ENCODE measurements around the gene MAGI2.

Gene MAGI2

GRCh38 chr7:79298145-79298760 lies 155.2 kb downstream of the MAGI2 start:
- no peak for DNase-seq

- DNase-seq: no peak
Measured at GRCh38 chr7:79296553-79297320, 156.7 kb downstream of the MAGI2 start.

GRCh38 chr7:79293655-79294142 lies 159.8 kb downstream of the MAGI2 start:
- no peak for DNase-seq

- no peak for DNase-seq
Measured at GRCh38 chr7:79292834-79293233, 160.6 kb downstream of the MAGI2 start.

GRCh38 chr7:79291498-79291865 lies 162.0 kb downstream of the MAGI2 start:
- no peak for DNase-seq

- no peak for DNase-seq
Measured at GRCh38 chr7:79290841-79291497, 162.5 kb downstream of the MAGI2 start.

GRCh38 chr7:79290398-79290797 lies 163.1 kb downstream of the MAGI2 start:
- DNase-seq: no peak

GRCh38 chr7:79288655-79289054 lies 164.8 kb downstream of the MAGI2 start:
- DNase-seq: no peak

- DNase-seq: no peak
Measured at GRCh38 chr7:79287981-79288380, 165.5 kb downstream of the MAGI2 start.

- DNase-seq: no peak
Measured at GRCh38 chr7:79286181-79286580, 167.3 kb downstream of the MAGI2 start.

GRCh38 chr7:79285756-79286155 lies 167.7 kb downstream of the MAGI2 start:
- DNase-seq: no peak

GRCh38 chr7:79284211-79284610 lies 169.3 kb downstream of the MAGI2 start:
- no peak for DNase-seq

GRCh38 chr7:79282882-79283602 lies 170.4 kb downstream of the MAGI2 start:
- no peak for DNase-seq

- DNase-seq: no peak
Measured at GRCh38 chr7:79282070-79282694, 171.3 kb downstream of the MAGI2 start.

GRCh38 chr7:79281426-79281825 lies 172.0 kb downstream of the MAGI2 start:
- no peak for DNase-seq

- no peak for DNase-seq
Measured at GRCh38 chr7:79272938-79273337, 180.5 kb downstream of the MAGI2 start.

- DNase-seq: no peak
Measured at GRCh38 chr7:79272066-79272669, 181.3 kb downstream of the MAGI2 start.

GRCh38 chr7:79268730-79269129 lies 184.7 kb downstream of the MAGI2 start:
- DNase-seq: no peak

- no peak for DNase-seq
Measured at GRCh38 chr7:79258826-79259225, 194.6 kb downstream of the MAGI2 start.

- no peak for DNase-seq
Measured at GRCh38 chr7:79257959-79258358, 195.5 kb downstream of the MAGI2 start.

- no peak for DNase-seq
Measured at GRCh38 chr7:79245623-79246249, 207.7 kb downstream of the MAGI2 start.

- no peak for DNase-seq
Measured at GRCh38 chr7:79244482-79244881, 209.0 kb downstream of the MAGI2 start.

All from stimulated activated CD4-positive, alpha-beta T cell treated with anti-CD3 and anti-CD28 coated beads, Interleukin-4, amount 100 ng/mL, for 1 hour (primary cell).